Transverse colon (tissue), 4 donors: ENCODE results near the gene JADE3. TPM values are rescaled to one million over a fixed set of nuclear protein-coding genes. Genes with fewer than 3 reads are reported as not detected.
A peak's percentile ranks its signal among the peaks of the same experiment; 100 is the strongest.
"Not testable (repeated sequence)": the region's sequence is repeated elsewhere in the genome, so short reads cannot be mapped to it uniquely, and the experiment has no call there.

Experiments
- DNase-seq: peaks from one replicate; pipeline ENCODE4 v3.0.0-alpha.2; 2019
- H3K27ac ChIP-seq, 4 donors: fragments of 200-600 bp; sonication (generic); 2 replicates each; pipeline ENCODE4 v1.5.1; 2016 to 2018; ENCODE audit warnings: inconsistent platforms in 4 of 4
- H3K27me3 ChIP-seq: fragments of 200-600 bp; sonication (generic); 2 replicates; pipeline ENCODE4 v1.5.1; 2017; ENCODE audit warnings: inconsistent platforms
- H3K36me3 ChIP-seq, 4 donors: fragments of 200-600 bp; sonication (generic); 2 replicates each; pipeline ENCODE4 v1.5.1; 2017 to 2019; ENCODE audit warnings: inconsistent platforms in 4 of 4
- H3K4me1 ChIP-seq, 4 donors: fragments of 200-600 bp; sonication (generic); 2 replicates each; pipeline ENCODE4 v1.5.1; 2017 to 2020; ENCODE audit warnings: inconsistent platforms in 4 of 4
- H3K4me3 ChIP-seq, 4 donors: fragments of 200-600 bp; sonication (generic); 1 replicate in 1 of 4; 2 replicates in 3 of 4; pipeline versions ENCODE4 v1.5.1 to v1.6.1; 2017 to 2019; ENCODE audit warnings: inconsistent platforms in 4 of 4
- H3K9me3 ChIP-seq, 2 donors: fragments of 200-600 bp; sonication (generic); 2 replicates each; pipeline ENCODE4 v1.5.1; 2017 to 2019; ENCODE audit warnings: inconsistent platforms in 2 of 2
- CTCF ChIP-seq, 5 experiments: fragments of 200-600 bp in 3 of 5; fragments of 450-650 bp in 2 of 5; sonication (generic) in 3 of 5; IDR thresholded peaks; 1 replicate in 2 of 5; 2 replicates in 3 of 5; pipeline ENCODE4 v1.5.1; 2016 to 2017; ENCODE audit warnings: antibody characterized with exemption in 5 of 5, inconsistent platforms in 3 of 5, mild to moderate bottlenecking in 2 of 5, moderate library complexity in 1 of 5
- EP300 ChIP-seq: sonication (generic); formaldehyde crosslinking; IDR thresholded peaks from one replicate; pipeline ENCODE4 v1.6.1; 2017; ENCODE audit warnings: antibody characterized with exemption, low read depth
- POLR2A ChIP-seq: fragments of 450-650 bp; IDR thresholded peaks from one replicate; pipeline ENCODE4 v1.6.1; 2016; ENCODE audit warnings: antibody characterized with exemption, mild to moderate bottlenecking, moderate library complexity
- POLR2AphosphoS5 ChIP-seq, 3 donors: sonication (generic); formaldehyde crosslinking; IDR thresholded peaks; one replicate each; pipeline ENCODE4 v1.6.1; 2016; ENCODE audit warnings: antibody characterized with exemption in 3 of 3
- WGBS, 2 donors: methylation state at CpG; one replicate each; pipeline ENCODE4 v1.1.5; 2018; ENCODE audit warnings: low coverage in 1 of 2; 5-methylcytosine and 5-hydroxymethylcytosine counted together
- in situ Hi-C, 4 donors: fragments of 200-750 bp; cut with MboI; loops; one replicate each; pipeline versions ENCODE4 v1.15.0 to v1.15.1; 2017; ENCODE audit warnings: low sequenced_read_pairs in 3 of 4, low pct_ligation_motif_present in 1 of 4, low pct_unique_long_range_greater_than_20kb in 1 of 4
- intact Hi-C: fragments of 100-400 bp; cut with DNase I; formaldehyde crosslinking; loops from one replicate; pipeline ENCODE4 v1.15.1; 2023; ENCODE audit warnings: low total_unique reads
- total RNA-seq, 4 donors: library from RNA; depleted of rRNA; stranded (reverse); fragments of >200 nt; gene quantifications; one replicate each; pipeline ENCODE4 v1.1.0, GENCODE V29; 2016

Gene JADE3
- total RNA-seq, 4 donors from 2014 or later, result 0.60 to 5.6 (median 3.1) TPM

GRCh38 chrX:46953137-46953527 is 40.9 kb downstream of the JADE3 start:
- intact Hi-C loops, result no loop called here
- no peak for TF ChIP-seq EP300
- no peak for TF ChIP-seq CTCF (IDR thresholded peaks at IDR 0.05)
- TF ChIP-seq POLR2A, result no peak
- no peak for TF ChIP-seq POLR2AphosphoS5 (IDR thresholded peaks at IDR 0.05)
- peak overlapping the region in 1 of 4 donors; percentile 58 for H3K27ac ChIP-seq
- peaks cover 7 to 15% (median 8%) of the 10 kb centered on the region in 4 donors for H3K4me1 ChIP-seq
- H3K36me3 ChIP-seq, result no peaks in the 10 kb centered on the region
- in situ Hi-C loops, result no loop called here
- no peak overlapping the region for H3K4me3 ChIP-seq
- no peak for DNase-seq
- H3K27me3 ChIP-seq, result no peaks in the 10 kb centered on the region
- WGBS, 2 donors, result 38 to 44% methylated on average over 2 to 5 of the region's 5 CpGs
- H3K9me3 ChIP-seq, result no peaks in the 10 kb centered on the region

DNA sequence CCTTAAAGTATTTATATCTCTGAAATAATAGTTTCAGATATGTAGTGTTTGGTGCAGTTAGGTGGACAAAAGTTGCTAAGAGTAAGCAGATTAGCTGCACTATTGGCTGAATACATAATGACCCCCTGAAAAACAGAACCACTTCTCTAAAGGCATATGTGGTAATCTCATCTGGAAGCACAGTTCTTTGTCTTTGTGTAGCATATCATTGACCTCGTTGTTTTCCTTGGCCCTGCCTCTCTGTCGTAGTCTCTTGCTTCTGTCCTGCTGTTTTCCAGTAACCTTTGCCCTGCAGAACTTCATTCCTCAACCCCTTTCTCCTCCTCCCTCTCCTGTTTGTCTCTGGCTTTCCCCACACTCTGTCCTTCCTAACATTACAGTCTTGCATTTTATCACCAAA is 41.4 kb downstream of the JADE3 start:
- intact Hi-C loops, result no loop called here
- Histone ChIP-seq H3K4me3 (no peak overlapping the region), H3K9me3 (no peaks in the 10 kb centered on the region), H3K4me1 (peaks cover 7 to 15% (median 8%) of the 10 kb centered on the region in 4 donors), H3K27ac (peak overlapping the region in 1 of 4 donors; percentile 58), H3K36me3 (no peaks in the 10 kb centered on the region), H3K27me3 (no peaks in the 10 kb centered on the region)
- in situ Hi-C loops, result no loop called here
- TF ChIP-seq EP300 (no peak), POLR2AphosphoS5 (IDR thresholded peaks at IDR 0.05) (no peak), POLR2A (no peak), CTCF (IDR thresholded peaks at IDR 0.05) (no peak)
- 0 to 14% methylated on average over 2 of the region's 2 CpGs for WGBS, 2 donors
- DNase-seq, result no peak

DNA sequence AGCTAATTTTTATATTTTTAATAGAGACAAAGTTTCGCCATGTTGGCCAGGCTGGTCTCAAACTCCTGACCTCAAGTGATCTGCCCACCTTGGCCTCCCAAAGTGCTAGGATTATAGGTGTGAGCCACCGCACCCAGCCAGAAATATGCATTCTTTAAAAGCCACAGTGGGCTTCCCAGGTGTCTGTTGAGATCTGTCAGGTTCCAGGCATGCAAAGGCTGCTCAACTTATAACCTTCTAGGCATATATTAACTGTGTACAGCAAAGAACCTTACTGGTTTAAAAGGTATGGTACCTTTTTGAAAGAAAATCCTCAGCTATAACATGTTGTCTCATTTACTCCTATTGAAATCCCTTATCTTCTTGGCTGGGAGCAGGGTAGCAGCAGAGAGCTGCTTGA is 42.5 kb downstream of the JADE3 start:
- in situ Hi-C loops, result no loop called here
- WGBS, 2 donors, result 82% methylated on average over 2 of the region's 2 CpGs; no CpG with 5 or more reads in 1 of the 2 donors

DNA sequence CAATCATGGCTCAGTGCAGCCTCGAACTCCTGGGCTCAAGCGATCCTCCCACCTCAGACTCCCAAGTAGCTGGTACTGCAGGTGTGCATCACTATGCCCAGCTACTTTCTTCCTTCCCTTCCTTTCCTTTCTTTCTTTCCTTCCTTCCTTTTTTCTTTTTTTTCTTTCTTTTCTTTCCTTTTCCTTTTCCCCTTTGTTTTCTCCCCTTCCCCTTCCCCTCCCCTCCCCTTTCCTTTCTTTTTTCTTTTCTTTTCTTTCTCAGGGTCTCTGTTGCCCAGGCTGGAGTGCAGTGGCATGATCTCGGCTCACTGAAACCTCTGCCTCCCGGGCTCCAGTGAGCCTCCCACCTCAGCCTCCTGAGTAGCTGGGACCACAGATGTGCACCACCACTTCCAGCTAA is 44.4 kb downstream of the JADE3 start:
- H3K4me1 ChIP-seq, result peaks cover 7 to 15% (median 8%) of the 10 kb centered on the region in 4 donors
- H3K36me3 ChIP-seq, H3K9me3 ChIP-seq, H3K27ac ChIP-seq, H3K27me3 ChIP-seq, DNase-seq, H3K4me3 ChIP-seq, in situ Hi-C loops, intact Hi-C loops: not testable (repeated sequence)
- 92% methylated on average over 4 of the region's 4 CpGs; no CpG with 5 or more reads in 1 of the 2 donors for WGBS, 2 donors

More for the DNA sequence above, 42.5 kb downstream of the JADE3 start:
- intact Hi-C loops, result no loop called here
- Histone ChIP-seq H3K27ac (no peak overlapping the region), H3K9me3 (no peaks in the 10 kb centered on the region), H3K4me3 (no peak overlapping the region), H3K36me3 (no peaks in the 10 kb centered on the region), H3K27me3 (no peaks in the 10 kb centered on the region), H3K4me1 (peaks cover 7 to 15% (median 8%) of the 10 kb centered on the region in 4 donors)
- TF ChIP-seq POLR2AphosphoS5 (IDR thresholded peaks at IDR 0.05), result no peak
- no peak for TF ChIP-seq EP300
- no peak for TF ChIP-seq POLR2A
- no peak for TF ChIP-seq CTCF (IDR thresholded peaks at IDR 0.05)
- DNase-seq, result no peak

- in situ Hi-C loops, result no loop called here
- no peak for DNase-seq
Measured at GRCh38 chrX:46957297-46957696, 45.1 kb downstream of the JADE3 start.

More at GRCh38 chrX:46957297-46957696, 45.1 kb downstream of the JADE3 start:
- Histone ChIP-seq H3K4me3 (no peak overlapping the region), H3K4me1 (peaks cover 7 to 15% (median 8%) of the 10 kb centered on the region in 4 donors), H3K27me3 (no peaks in the 10 kb centered on the region), H3K9me3 (no peaks in the 10 kb centered on the region), H3K27ac (no peak overlapping the region), H3K36me3 (no peaks in the 10 kb centered on the region)
- intact Hi-C loops, result no loop called here
- 83 to 93% methylated on average over 2 to 3 of the region's 3 CpGs for WGBS, 2 donors
- TF ChIP-seq POLR2AphosphoS5 (IDR thresholded peaks at IDR 0.05) (no peak), POLR2A (no peak), EP300 (no peak), CTCF (IDR thresholded peaks at IDR 0.05) (no peak)
